Measurements from ENCODE around the gene NEU4.
"Not testable (repeated sequence)": the region's sequence is repeated elsewhere in the genome, so short reads cannot be mapped to it uniquely, and the experiment has no call there.

The NEU4 gene

GRCh38 chr2:241814393-241814642 lies 5.3 kb downstream of the NEU4 start:
- DNase-seq, result no peak

DNA sequence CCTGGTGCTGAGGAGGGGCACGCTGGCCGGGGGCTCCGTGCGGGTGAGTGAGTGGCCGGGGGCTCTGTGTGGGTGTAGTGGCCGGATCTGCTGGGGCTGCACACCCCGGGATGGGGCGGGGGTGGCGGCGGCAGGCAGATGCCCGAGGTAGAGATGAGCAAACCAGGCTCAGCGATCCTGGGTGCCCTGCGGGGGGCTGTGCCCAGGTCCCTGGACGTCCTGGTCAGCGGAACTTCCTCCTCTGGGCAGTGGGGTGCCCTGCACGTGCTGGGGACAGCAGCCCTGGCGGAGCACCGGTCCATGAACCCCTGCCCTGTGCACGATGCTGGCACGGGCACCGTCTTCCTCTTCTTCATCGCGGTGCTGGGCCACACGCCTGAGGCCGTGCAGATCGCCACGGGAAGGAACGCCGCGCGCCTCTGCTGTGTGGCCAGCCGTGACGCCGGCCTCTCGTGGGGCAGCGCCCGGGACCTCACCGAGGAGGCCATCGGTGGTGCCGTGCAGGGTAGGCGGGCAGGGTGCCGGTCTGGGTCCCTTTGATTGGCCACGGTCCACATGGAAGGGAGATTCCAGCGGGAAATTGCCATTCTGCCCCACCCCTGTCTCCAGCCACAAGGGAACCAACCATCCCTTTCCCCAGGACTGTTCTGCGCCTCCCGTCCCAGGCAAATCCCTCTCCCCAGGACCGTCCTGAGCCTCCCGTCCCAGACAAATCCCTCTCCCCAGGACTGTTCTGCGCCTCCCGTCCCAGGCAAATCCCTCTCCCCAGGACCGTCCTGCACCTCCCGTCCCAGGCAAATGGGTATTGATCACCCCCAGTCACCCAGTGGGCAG lies 5.9 kb downstream of the NEU4 start:
- DNase-seq, result no peak

- no peak for DNase-seq
Observed at GRCh38 chr2:241815477-241816430, 6.8 kb downstream of the NEU4 start.

DNA sequence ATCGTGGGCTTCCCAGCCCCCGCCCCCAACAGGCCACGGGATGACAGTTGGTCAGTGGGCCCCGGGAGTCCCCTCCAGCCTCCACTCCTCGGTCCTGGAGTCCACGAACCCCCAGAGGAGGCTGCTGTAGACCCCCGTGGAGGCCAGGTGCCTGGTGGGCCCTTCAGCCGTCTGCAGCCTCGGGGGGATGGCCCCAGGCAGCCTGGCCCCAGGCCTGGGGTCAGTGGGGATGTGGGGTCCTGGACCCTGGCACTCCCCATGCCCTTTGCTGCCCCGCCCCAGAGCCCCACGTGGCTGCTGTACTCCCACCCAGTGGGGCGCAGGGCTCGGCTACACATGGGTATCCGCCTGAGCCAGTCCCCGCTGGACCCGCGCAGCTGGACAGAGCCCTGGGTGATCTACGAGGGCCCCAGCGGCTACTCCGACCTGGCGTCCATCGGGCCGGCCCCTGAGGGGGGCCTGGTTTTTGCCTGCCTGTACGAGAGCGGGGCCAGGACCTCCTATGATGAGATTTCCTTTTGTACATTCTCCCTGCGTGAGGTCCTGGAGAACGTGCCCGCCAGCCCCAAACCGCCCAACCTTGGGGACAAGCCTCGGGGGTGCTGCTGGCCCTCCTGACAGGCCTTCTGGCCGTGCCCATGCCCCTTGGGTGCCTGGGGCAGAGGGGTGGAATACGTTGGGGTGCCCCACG lies 7.6 kb downstream of the NEU4 start:
- DNase-seq, result no peak

GRCh38 chr2:241817126-241817820 lies 8.3 kb downstream of the NEU4 start:
- DNase-seq, result no peak

DNA sequence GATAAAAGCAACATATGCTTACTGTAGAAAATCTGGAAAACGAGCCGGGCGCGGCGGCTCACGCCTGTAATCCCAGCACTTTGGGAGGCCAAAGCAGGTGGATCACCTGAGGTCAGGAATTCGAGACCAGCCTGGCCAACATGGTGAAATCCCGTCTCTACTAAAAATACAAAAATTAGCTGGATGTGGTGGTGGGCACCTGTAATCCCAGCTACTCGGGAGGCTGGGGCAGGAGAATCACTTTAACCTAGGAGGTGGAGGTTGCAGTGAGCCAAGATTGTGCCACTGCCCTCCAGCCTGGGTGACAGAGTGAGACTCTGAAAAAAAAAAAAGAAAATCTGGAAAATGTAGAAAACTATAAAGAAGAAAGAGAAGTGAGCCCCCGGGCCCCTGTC lies 8.8 kb downstream of the NEU4 start:
- DNase-seq, result not testable (repeated sequence)

GRCh38 chr2:241818229-241818942 lies 9.4 kb downstream of the NEU4 start:
- DNase-seq, result no peak

- no peak for DNase-seq
Observed at GRCh38 chr2:241818943-241819270, 9.9 kb downstream of the NEU4 start.

DNA sequence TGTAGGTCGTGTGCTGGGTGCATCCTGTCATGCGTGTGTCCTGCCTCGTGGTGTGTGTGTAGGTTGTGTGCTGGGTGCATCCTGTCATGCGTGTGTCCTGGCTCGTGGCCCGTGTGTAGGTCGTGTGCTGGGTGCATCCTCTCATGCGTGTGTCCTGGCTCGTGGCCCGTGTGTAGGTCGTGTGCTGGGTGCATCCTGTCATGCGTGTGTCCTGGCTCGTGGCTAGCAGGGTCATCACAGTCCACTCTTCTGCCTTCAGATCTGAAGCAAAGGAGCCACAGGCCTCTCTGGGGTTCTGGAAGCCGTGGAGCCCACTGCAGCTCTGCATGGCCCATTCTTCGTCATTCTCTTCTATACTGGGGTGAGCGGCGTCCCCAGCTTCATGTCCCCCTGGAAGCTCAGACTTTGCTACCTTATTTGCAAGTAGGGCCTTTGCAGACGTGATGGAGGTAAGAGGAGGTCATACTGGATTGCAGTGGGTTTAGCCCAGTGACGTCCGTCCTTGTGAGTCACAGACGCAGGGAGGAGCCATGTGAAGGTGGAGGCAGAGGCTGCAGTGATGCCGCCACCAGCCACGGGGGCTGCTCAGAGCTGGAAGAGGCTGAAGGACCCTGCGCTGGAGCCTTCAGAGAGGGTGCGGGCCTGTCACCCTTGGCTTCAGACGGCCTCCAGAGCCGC lies 11.1 kb downstream of the NEU4 start:
- DNase-seq, result not testable (repeated sequence)

GRCh38 chr2:241820625-241821384 lies 11.8 kb downstream of the NEU4 start:
- no peak for DNase-seq

GRCh38 chr2:241821460-241822263 lies 12.7 kb downstream of the NEU4 start:
- no peak for DNase-seq

GRCh38 chr2:241822264-241822623 lies 13.3 kb downstream of the NEU4 start:
- DNase-seq, result no peak

DNA sequence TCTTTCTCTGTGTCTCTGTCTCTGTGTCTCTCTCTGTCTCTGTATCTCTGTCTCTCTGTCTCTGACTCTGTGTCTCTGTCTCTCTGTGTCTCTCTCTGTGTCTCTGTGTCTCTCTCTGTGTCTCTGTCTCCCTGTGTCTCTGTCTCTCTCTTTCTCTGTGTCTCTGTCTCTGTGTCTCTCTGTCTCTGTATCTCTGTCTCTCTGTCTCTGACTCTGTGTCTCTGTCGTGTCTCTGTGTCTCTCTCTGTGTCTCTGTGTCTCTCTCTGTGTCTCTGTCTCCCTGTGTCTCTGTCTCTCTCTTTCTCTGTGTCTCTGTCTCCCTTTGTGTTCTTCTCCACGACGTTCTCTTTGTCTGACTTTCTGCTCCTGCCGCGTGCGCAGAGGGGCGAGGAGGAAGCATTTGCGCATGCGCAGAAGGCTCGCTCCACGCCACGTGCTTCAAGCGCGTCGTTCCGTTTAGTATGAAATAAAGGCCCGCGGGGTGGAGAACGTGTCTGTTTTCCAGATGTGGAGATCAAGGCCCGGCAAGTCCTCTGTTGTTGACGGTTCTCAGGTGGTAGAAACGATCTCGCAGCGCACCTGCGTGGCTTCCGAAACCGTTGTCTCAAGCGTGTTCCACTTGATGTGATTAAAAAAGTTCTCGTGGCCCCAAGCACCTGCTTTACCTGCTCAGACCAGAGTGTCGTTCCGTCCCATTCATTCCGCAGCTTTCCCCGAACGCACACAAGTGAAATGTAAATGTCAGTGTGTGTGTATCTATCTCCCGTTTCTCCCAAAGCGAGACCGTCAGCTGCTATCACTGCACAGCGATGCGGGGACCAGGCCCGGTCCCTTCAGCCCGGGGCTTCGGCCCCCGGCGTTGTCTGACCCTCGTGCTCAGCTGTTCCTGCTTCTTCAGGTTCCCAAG lies 14.8 kb downstream of the NEU4 start:
- DNase-seq, result not testable (repeated sequence)

- DNase-seq, result no peak
Observed at GRCh38 chr2:241827394-241827793, 18.4 kb downstream of the NEU4 start.

GRCh38 chr2:241833101-241833663 lies 24.2 kb downstream of the NEU4 start:
- DNase-seq, result no peak

DNA sequence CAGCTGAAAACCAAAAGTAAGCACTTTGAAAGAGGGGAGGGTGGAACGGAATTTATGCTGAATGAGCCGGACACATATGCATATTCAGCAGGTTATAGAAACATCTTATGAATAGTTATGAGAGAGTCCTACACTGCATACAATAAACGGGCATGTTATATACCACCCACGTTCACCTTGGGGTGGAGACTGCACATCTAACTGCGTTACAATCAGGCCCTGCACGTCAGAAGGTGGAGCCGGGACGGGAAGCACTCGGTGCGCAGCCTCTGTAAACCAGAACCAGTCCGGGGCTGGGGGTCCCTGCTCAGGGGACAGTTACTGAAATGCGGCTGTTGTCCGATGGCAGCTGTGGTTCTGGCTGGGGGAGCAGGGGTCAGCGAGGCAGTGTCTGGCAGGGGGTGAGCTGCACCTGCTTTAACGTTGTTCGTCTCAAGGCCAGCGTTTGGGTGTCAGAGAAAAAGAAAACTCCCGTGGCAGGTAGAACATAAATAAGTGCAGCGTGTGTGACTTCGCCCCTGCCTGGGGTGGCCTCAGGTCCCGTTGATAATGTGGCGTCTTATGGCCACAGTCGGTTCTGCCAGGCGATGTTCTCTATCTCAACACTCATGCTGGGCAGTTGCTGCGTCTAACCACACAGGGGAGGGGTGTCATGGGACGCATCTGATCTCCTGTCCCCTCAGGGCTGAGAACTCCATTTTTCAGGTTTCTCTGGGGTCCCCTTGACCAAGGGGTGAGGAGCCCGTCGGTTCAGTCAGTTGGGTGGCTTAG lies 24.9 kb downstream of the NEU4 start:
- not testable (repeated sequence) for DNase-seq

DNA sequence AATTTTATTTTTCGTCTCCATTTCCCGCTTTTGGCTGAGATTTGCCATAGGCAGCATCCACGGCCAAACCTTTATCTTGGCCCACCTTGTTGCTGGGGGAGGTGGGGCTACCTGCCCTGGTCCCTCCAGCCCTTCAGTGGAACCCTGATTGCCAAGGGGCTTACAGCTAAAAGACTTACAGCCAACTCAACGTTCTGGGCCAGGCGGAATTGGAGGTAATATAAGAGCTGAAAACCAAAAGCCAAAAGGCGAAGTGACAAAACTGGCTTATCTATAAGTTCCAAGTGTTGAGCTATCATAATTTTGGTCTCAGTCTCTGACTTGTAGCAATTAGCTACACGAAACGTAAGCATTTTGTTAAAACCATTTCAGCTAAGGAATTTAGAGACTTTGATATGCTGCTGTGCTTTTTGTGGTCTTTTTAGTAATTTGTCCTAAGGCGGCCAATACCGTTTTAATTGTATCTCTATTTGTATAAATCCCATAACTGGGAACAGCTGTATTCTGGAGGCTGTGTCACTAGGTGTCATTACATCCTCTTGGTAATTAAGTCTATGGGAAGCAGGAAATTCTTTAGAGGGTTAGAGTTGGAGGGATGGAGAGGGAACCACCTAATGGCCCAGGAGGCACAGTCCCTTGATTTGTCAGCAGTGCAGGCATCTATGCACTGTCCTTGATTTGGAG lies 25.7 kb downstream of the NEU4 start:
- no peak for DNase-seq
